HCT116 (cell line): ENCODE data around the gene LEO1. TPM values are rescaled to one million over a fixed set of nuclear protein-coding genes. Genes with fewer than 3 reads are reported as not detected.

Experiments used
- ATAC-seq: fragments of 200-7000 bp; cut with Tn5 transposase; 2 replicates; pipeline ENCODE4 v1.9.1; 2020; ENCODE audit warnings: mild to moderate bottlenecking, moderate library complexity
- BruUV-seq: library from RNA; stranded (reverse); fragments of 400-500 nt; replicated peaks from 2 replicates; lab custom pipeline; 2021; lab: Mats Ljungman, UMichigan
- CTCF ChIA-PET: fragments of 300-600 bp; sonication (Branson Sonifier 250); formaldehyde crosslinking; loops from one replicate; lab custom pipeline; 2021; ENCODE audit warnings: antibody characterized with exemption; lab: Charles Lee
- POLR2A ChIA-PET: fragments of 300-600, 350-600 bp; sonication (Branson Sonifier 250); formaldehyde crosslinking; loops from one replicate; lab custom pipeline; 2021; ENCODE audit warnings: antibody characterized with exemption; lab: Charles Lee
- RAD21 ChIA-PET, 2 experiments: fragments of 300-600 bp; sonication (Branson Sonifier 250); formaldehyde crosslinking; loops; one replicate each; lab custom pipeline; 2023; ENCODE audit warnings: low total read pairs in 2 of 2; ENCODE audit not compliant: uncharacterized antibody in 2 of 2, unreplicated experiment in 2 of 2, low non-redundant PET in 1 of 2; lab: Charles Lee
- DNase-seq: peaks from one replicate; pipeline ENCODE4 v3.0.0-alpha.2; 2010; ENCODE audit warnings: low read depth, low spot score
- H2AFZ ChIP-seq: fragments of 200-600 bp; shearing (Covaris generic), sonication (generic); 2 replicates; pipeline ENCODE4 v1.6.1; 2017; ENCODE audit warnings: low read depth, mixed run types, mixed read lengths, antibody characterized with exemption, low read length; ENCODE audit not compliant: poor library complexity, severe bottlenecking
- H3K27ac ChIP-seq: 2 replicates; pipeline ENCODE4 v1.5.1; 2012; ENCODE audit warnings: low read depth, low read length
- H3K27me3 ChIP-seq: fragments of 200-600 bp; sonication (generic); 2 replicates; pipeline ENCODE4 v1.6.1; 2016; ENCODE audit warnings: mixed run types, low read length, mixed read lengths; ENCODE audit not compliant: insufficient read depth
- H3K36me3 ChIP-seq, 2 experiments: fragments of 200-500 bp in 1 of 2; fragments of 200-600 bp in 1 of 2; sonication (Bioruptor generic) in 1 of 2; sonication (generic) in 1 of 2; 2 replicates each; pipeline versions ENCODE4 v1.5.1 to v1.6.1; 2014 to 2016; ENCODE audit warnings: low read length in 2 of 2, inconsistent platforms in 1 of 2, mixed read lengths in 1 of 2, mixed run types in 1 of 2; ENCODE audit not compliant: insufficient read depth in 2 of 2, control insufficient read depth in 1 of 2
- H3K4me1 ChIP-seq, 2 experiments: fragments of 200-600 bp in 1 of 2; sonication (generic) in 1 of 2; 2 replicates each; pipeline versions ENCODE4 v1.5.1 to v1.6.1; 2012 to 2017; ENCODE audit warnings: low read length in 2 of 2, inconsistent platforms in 1 of 2, mild to moderate bottlenecking in 1 of 2, mixed read lengths in 1 of 2, mixed run types in 1 of 2, moderate library complexity in 1 of 2; ENCODE audit not compliant: insufficient read depth in 2 of 2, control insufficient read depth in 1 of 2
- H3K4me2 ChIP-seq: fragments of 200-600 bp; sonication (generic); 2 replicates; pipeline ENCODE4 v1.6.1; 2017; ENCODE audit warnings: mixed run types, low read length, mixed read lengths
- H3K4me3 ChIP-seq, 2 experiments: fragments of 200-600 bp in 1 of 2; sonication (generic) in 1 of 2; replicated peaks in 1 of 2; 2 replicates each; pipeline ENCODE4 v1.5.1; 2011 to 2016; ENCODE audit warnings: low read length in 2 of 2, control low read depth in 1 of 2, low read depth in 1 of 2, mild to moderate bottlenecking in 1 of 2, mixed read lengths in 1 of 2, mixed run types in 1 of 2
- H3K79me2 ChIP-seq: fragments of 200-600 bp; sonication (generic); 2 replicates; pipeline ENCODE4 v1.6.1; 2017; ENCODE audit warnings: mild to moderate bottlenecking, mixed run types, low read length, moderate library complexity, mixed read lengths; ENCODE audit not compliant: insufficient read depth
- H3K9ac ChIP-seq: fragments of 200-600 bp; sonication (generic); 2 replicates; pipeline ENCODE4 v1.6.1; 2016; ENCODE audit warnings: low read length, mixed read lengths
- H3K9me2 ChIP-seq: fragments of 200-600 bp; sonication (generic), shearing (Covaris generic); 2 replicates; pipeline ENCODE4 v1.6.1; 2017; ENCODE audit warnings: mixed run types, mild to moderate bottlenecking, moderate library complexity; ENCODE audit not compliant: insufficient read depth
- H3K9me3 ChIP-seq, 2 experiments: fragments of 200-500 bp in 1 of 2; fragments of 200-600 bp in 1 of 2; sonication (Bioruptor generic) in 1 of 2; sonication (generic) in 1 of 2; 2 replicates each; pipeline ENCODE4 v1.6.1; 2014 to 2017; ENCODE audit warnings: low read length in 2 of 2, mixed read lengths in 2 of 2, inconsistent platforms in 1 of 2, low read depth in 1 of 2, mild to moderate bottlenecking in 1 of 2, mixed run types in 1 of 2, moderate library complexity in 1 of 2; ENCODE audit not compliant: control insufficient read depth in 1 of 2, insufficient read depth in 1 of 2
- H4K20me1 ChIP-seq: fragments of 200-600 bp; sonication (generic), shearing (Covaris generic); 2 replicates; pipeline ENCODE4 v1.6.1; 2017; ENCODE audit warnings: mixed run types, mild to moderate bottlenecking, moderate library complexity; ENCODE audit not compliant: insufficient read depth
- CBX3 ChIP-seq: IDR thresholded peaks from 2 replicates; pipeline ENCODE4 v1.6.1; 2012; ENCODE audit warnings: low read depth
- CTCF ChIP-seq, 3 experiments: fragments of 200-600 bp in 1 of 3; sonication (generic) in 1 of 3; IDR thresholded peaks in 2 of 3; conservative IDR thresholded peaks in 1 of 3; 2 replicates each; pipeline ENCODE4 v1.5.1; 2012 to 2017; ENCODE audit warnings: low read depth in 2 of 3, low read length in 2 of 3, antibody characterized with exemption in 1 of 3, borderline replicate concordance in 1 of 3, control low read depth in 1 of 3, mild to moderate bottlenecking in 1 of 3, mixed read lengths in 1 of 3, mixed run types in 1 of 3, moderate library complexity in 1 of 3; ENCODE audit not compliant: insufficient read depth in 1 of 3
- EGR1 ChIP-seq: IDR thresholded peaks from 2 replicates; pipeline ENCODE4 v1.6.1; 2012; ENCODE audit warnings: low read depth
- ELF1 ChIP-seq: IDR thresholded peaks from 2 replicates; pipeline ENCODE4 v1.6.1; 2012; ENCODE audit warnings: low read depth, borderline replicate concordance
- EZH2phosphoT487 ChIP-seq: fragments of 200-600 bp; IDR thresholded peaks from 2 replicates; pipeline ENCODE4 v1.6.1; 2018; ENCODE audit warnings: antibody characterized with exemption, borderline replicate concordance
- FOSL1 ChIP-seq: IDR thresholded peaks from 2 replicates; pipeline ENCODE4 v1.6.1; 2012; ENCODE audit warnings: low read depth
- POLR2AphosphoS5 ChIP-seq: IDR thresholded peaks from 2 replicates; pipeline ENCODE4 v1.6.1; 2011; ENCODE audit warnings: mild to moderate bottlenecking, low read depth, low read length, moderate library complexity
- REST ChIP-seq: IDR thresholded peaks from 2 replicates; pipeline ENCODE4 v1.6.1; 2012; ENCODE audit warnings: low read depth
- SIN3A ChIP-seq: IDR thresholded peaks from 2 replicates; pipeline ENCODE4 v1.6.1; 2012; ENCODE audit warnings: low read depth
- TCF7L2 ChIP-seq: IDR thresholded peaks from 2 replicates; pipeline ENCODE4 v1.7.0; 2011; ENCODE audit warnings: borderline replicate concordance, inconsistent platforms; ENCODE audit not compliant: insufficient read depth, insufficient read length; ENCODE audit errors: extremely low read depth
- YY1 ChIP-seq: IDR thresholded peaks from 2 replicates; pipeline ENCODE4 v1.6.1; 2011; ENCODE audit warnings: low read length, low read depth, moderate library complexity, mild to moderate bottlenecking; ENCODE audit not compliant: insufficient replicate concordance; ENCODE audit errors: extremely low read depth
- ZBTB33 ChIP-seq: IDR thresholded peaks from 2 replicates; pipeline ENCODE4 v1.6.1; 2011; ENCODE audit warnings: mild to moderate bottlenecking, low read length, moderate library complexity; ENCODE audit not compliant: insufficient replicate concordance; ENCODE audit errors: extremely low read depth
- intact Hi-C: fragments of 100-400 bp; cut with micrococcal nuclease; formaldehyde crosslinking; loops from 2 replicates; pipeline ENCODE4 v1.10.0; 2022
- total RNA-seq: library from RNA; stranded (reverse); gene quantifications from one replicate; pipeline ENCODE4 v1.2.1, GENCODE V29; 2021; ENCODE audit not compliant: unreplicated experiment

Gene LEO1
- total RNA-seq, 1 experiment from 2014 or later, result 27.8 TPM

GRCh38 chr15:51970132-51970817 lies 1.3 kb downstream of the LEO1 start:
- Histone ChIP-seq H3K9ac (peak overlapping the region; percentile 88), H3K79me2 (peaks cover 58% of the 10 kb centered on the region), H3K27ac (peak overlapping the region; percentile 94; the same call in 1 of the 2 replicates), H3K4me2 (peak overlapping the region; percentile 69), H3K4me3 (peak overlapping the region; percentile 91 to 99), H4K20me1 (no peaks in the 10 kb centered on the region), H3K27me3 (no peaks in the 10 kb centered on the region), H3K9me2 (no peaks in the 10 kb centered on the region), H3K9me3 (no peaks in the 10 kb centered on the region), H3K36me3 (peaks cover 1 to 7% of the 10 kb centered on the region in 2 experiments; a peak in 2 of 4 replicates), H2AFZ (no peak overlapping the region), H3K4me1 (peaks cover 9 to 10% of the 10 kb centered on the region in 2 experiments; a peak in 3 of 4 replicates)
- intact Hi-C loops, result no loop called here
- ChIA-PET CTCF (no interaction called here), POLR2A (interaction anchor here (0.6 kb wide), 1 partner anchor 69 kb away, joined by 3 read pairs; no protein-coding TSS in a partner anchor), RAD21 (no interaction called here)
- BruUV-seq, result no TSS peak
- DNase-seq (no peak), ATAC-seq (no peak)
- TF ChIP-seq REST (no peak), ELF1 (no peak), EGR1 (no peak), FOSL1 (no peak), YY1 (no peak), ZBTB33 (no peak), SIN3A (no peak), TCF7L2 (no peak), CTCF (IDR thresholded peaks at IDR 0.05 in 2 of 3, conservative IDR thresholded peaks at IDR 0.05 in 1 of 3; ENCODE audit: borderline replicate concordance in 1 of 3, insufficient read depth in 1 of 3, low read depth in 2 of 3, low read length in 2 of 3) (no peak), CBX3 (no peak), EZH2phosphoT487 (no peak), POLR2AphosphoS5 (no peak)
